ENCODE measurements around the gene AMOTL2.

GRCh38 chr3:134333522-134334181, 40.6 kb downstream of the AMOTL2 start:
- TF ChIP-seq BCL11A (IDR thresholded peaks at IDR 0.05; ENCODE audit: low read depth, low read length): no peak
- TF ChIP-seq MXI1 (IDR thresholded peaks at IDR 0.05; ENCODE audit: low read depth, low read length): no peak
- no peak for TF ChIP-seq CTCF (IDR thresholded peaks at IDR 0.05 in 2 of 3, conservative IDR thresholded peaks at IDR 0.05 in 1 of 3; ENCODE audit: control insufficient read depth in 2 of 3, extremely low read depth in 1 of 3, insufficient read depth in 1 of 3, low read depth in 3 of 3, low read length in 3 of 3)
- no peak for TF ChIP-seq ATF3 (IDR thresholded peaks at IDR 0.05; ENCODE audit: borderline replicate concordance, extremely low read depth, low read depth, low read length)
